Adipocyte (in vitro differentiated cells): ENCODE data around the gene CRHBP.

Experiments
- DNase-seq: peaks from one replicate; pipeline ENCODE4 v3.0.0-alpha.2; 2015; ENCODE audit warnings: low read depth
- H3K27me3 ChIP-seq: replicated peaks from 2 replicates; pipeline ENCODE4 v1.7.0; 2013; ENCODE audit warnings: mild to moderate bottlenecking, low read length, moderate library complexity; ENCODE audit not compliant: control insufficient read depth, insufficient read depth
- H3K36me3 ChIP-seq: 2 replicates; pipeline ENCODE4 v1.7.0; 2013; ENCODE audit warnings: low read length, mild to moderate bottlenecking, moderate library complexity; ENCODE audit not compliant: control insufficient read depth, insufficient read depth, severe bottlenecking
- H3K4me1 ChIP-seq: 2 replicates; pipeline ENCODE4 v1.7.0; 2013; ENCODE audit warnings: mild to moderate bottlenecking, low read length, moderate library complexity; ENCODE audit not compliant: control insufficient read depth, insufficient read depth
- H3K4me3 ChIP-seq: 2 replicates; pipeline ENCODE4 v1.7.0; 2013; ENCODE audit warnings: mild to moderate bottlenecking, low read length, moderate library complexity
- H3K9ac ChIP-seq: 2 replicates; pipeline ENCODE4 v1.7.0; 2013; ENCODE audit warnings: mild to moderate bottlenecking, low read length, moderate library complexity
- H3K9me3 ChIP-seq: 2 replicates; pipeline ENCODE4 v1.7.0; 2013; ENCODE audit warnings: mild to moderate bottlenecking, low read length, moderate library complexity; ENCODE audit not compliant: control insufficient read depth

The CRHBP gene

DNA sequence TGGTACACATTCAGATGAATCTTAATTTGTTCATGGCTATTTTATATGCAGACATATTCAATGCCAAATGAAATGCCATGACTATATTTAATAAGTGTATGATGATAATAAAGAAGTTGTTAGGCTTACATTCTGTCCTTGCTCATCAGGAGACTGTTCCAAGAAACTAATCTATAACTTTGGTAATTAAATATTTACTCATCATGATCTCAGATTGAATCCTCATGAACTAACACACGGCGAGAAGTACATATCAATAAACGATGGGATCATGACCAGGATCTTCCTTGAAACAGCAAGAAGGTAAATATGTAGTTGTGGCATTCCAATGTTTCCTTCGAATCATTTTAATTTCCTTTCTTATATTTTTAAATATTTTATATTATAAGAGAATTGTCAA, 64.8 kb downstream of the CRHBP start:
- Histone ChIP-seq H3K27me3 (peaks cover 12% of the 10 kb centered on the region), H3K4me1 (peaks cover under 1% of the 10 kb centered on the region), H3K4me3 (no peak overlapping the region), H3K9me3 (no peaks in the 10 kb centered on the region), H3K36me3 (no peaks in the 10 kb centered on the region), H3K9ac (no peak overlapping the region)
- DNase-seq = no peak
